ENCODE results near the gene KDM4B. TPM values are rescaled to one million over a fixed set of nuclear protein-coding genes. Genes with fewer than 3 reads are reported as not detected.

The KDM4B gene
- total and polyA plus RNA-seq, 4 donors, result 17.1 to 49.5 (median 24.7) TPM

DNA sequence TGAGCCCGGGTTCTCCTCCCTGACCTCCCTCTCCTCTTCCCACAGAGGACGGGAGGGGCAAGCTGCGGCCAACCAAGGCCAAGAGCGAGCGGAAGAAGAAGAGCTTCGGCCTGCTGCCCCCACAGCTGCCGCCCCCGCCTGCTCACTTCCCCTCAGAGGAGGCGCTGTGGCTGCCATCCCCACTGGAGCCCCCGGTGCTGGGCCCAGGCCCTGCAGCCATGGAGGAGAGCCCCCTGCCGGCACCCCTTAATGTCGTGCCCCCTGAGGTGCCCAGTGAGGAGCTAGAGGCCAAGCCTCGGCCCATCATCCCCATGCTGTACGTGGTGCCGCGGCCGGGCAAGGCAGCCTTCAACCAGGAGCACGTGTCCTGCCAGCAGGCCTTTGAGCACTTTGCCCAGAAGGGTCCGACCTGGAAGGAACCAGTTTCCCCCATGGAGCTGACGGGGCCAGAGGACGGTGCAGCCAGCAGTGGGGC is 162.2 kb downstream of the KDM4B start:
- TF ChIP-seq, protein P1, sequence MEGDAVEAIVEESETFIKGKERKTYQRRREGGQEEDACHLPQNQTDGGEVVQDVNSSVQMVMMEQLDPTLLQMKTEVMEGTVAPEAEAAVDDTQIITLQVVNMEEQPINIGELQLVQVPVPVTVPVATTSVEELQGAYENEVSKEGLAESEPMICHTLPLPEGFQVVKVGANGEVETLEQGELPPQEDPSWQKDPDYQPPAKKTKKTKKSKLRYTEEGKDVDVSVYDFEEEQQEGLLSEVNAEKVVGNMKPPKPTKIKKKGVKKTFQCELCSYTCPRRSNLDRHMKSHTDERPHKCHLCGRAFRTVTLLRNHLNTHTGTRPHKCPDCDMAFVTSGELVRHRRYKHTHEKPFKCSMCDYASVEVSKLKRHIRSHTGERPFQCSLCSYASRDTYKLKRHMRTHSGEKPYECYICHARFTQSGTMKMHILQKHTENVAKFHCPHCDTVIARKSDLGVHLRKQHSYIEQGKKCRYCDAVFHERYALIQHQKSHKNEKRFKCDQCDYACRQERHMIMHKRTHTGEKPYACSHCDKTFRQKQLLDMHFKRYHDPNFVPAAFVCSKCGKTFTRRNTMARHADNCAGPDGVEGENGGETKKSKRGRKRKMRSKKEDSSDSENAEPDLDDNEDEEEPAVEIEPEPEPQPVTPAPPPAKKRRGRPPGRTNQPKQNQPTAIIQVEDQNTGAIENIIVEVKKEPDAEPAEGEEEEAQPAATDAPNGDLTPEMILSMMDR (IDR thresholded peaks at IDR 0.05; ENCODE audit: control extremely low read depth, extremely low read depth), result no peak
- Histone ChIP-seq H3K4me3 (no peak overlapping the region), H3K9me3 (ENCODE audit: control insufficient read depth in 4 of 4, insufficient read depth in 3 of 4, low read length in 3 of 4) (no peaks in the 10 kb centered on the region), H3K4me1 (ENCODE audit: control insufficient read depth in 5 of 5, insufficient read depth in 5 of 5, low read length in 5 of 5) (peaks cover 3 to 25% (median 16%) of the 10 kb centered on the region in 5 donors), H3K36me3 (ENCODE audit: control insufficient read depth in 4 of 4, insufficient read depth in 4 of 4, low read length in 4 of 4) (peaks cover 0 to 52% (median 10%) of the 10 kb centered on the region in 4 donors), H3K27ac (ENCODE audit: low read depth in 1 of 2, low read length in 1 of 2) (no peak overlapping the region), H3K27me3 (ENCODE audit: control insufficient read depth in 3 of 3, insufficient read depth in 3 of 3, low read length in 2 of 3) (no peaks in the 10 kb centered on the region), H3K9ac (ENCODE audit: insufficient read depth in 1 of 2, low read length in 2 of 2) (no peak overlapping the region)
- peak in 1 of 3 donors; percentile 37 for DNase-seq
- ATAC-seq (ENCODE audit: insufficient read depth, low FRiP score), result no peak
- WGBS, 2 donors, result 46 to 73% methylated on average over 19 to 21 of the region's 21 CpGs

DNA sequence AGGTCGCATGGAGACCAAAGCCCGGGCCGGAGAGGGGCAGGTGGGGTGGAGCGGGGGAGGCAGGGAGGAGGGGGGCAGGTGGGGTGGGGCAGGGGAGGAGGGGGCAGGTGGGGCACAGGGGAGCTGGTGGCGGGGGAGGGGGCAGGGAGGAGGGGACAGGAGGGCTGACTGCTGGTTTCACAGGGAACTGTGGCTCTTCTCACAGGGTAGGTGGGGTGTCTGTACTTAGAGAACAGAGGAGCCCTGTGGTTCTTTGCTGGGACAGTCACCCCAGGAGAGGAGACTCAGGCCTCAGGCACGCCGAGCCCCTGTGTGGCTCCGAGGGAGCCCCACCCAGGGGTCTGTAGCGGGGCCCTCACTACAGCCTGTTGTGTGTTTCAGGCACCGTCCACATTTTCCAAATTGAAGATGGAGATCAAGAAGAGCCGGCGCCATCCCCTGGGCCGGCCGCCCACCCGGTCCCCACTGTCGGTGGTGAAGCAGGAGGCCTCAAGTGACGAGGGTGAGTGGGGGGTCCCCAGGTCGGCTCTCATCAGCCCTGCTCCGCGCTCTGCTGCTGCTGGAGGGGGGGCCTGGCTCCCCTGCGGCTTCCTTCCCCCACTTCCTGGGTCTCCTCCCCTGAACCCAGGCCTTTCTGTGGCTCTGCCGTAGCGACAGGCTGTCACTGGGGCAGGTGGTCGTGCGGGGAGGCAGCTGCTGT is 162.7 kb downstream of the KDM4B start:
- Histone ChIP-seq H3K4me1 (ENCODE audit: control insufficient read depth in 5 of 5, insufficient read depth in 5 of 5, low read length in 5 of 5) (peaks cover 3 to 23% (median 16%) of the 10 kb centered on the region in 5 donors), H3K27ac (ENCODE audit: low read depth in 1 of 2, low read length in 1 of 2) (no peak overlapping the region), H3K9ac (ENCODE audit: insufficient read depth in 1 of 2, low read length in 2 of 2) (no peak overlapping the region), H3K36me3 (ENCODE audit: control insufficient read depth in 4 of 4, insufficient read depth in 4 of 4, low read length in 4 of 4) (peaks cover 0 to 58% (median 10%) of the 10 kb centered on the region in 4 donors), H3K9me3 (ENCODE audit: control insufficient read depth in 4 of 4, insufficient read depth in 3 of 4, low read length in 3 of 4) (no peaks in the 10 kb centered on the region), H3K27me3 (ENCODE audit: control insufficient read depth in 3 of 3, insufficient read depth in 3 of 3, low read length in 2 of 3) (no peaks in the 10 kb centered on the region), H3K4me3 (no peak overlapping the region)
- peak in 2 of 3 donors; percentile 12 to 46 for DNase-seq
- 78 to 79% methylated on average over 25 of the region's 25 CpGs for WGBS, 2 donors
- ATAC-seq (ENCODE audit: insufficient read depth, low FRiP score), result no peak
- TF ChIP-seq, protein P1 (IDR thresholded peaks at IDR 0.05; ENCODE audit: control extremely low read depth, extremely low read depth), result no peak

DNA sequence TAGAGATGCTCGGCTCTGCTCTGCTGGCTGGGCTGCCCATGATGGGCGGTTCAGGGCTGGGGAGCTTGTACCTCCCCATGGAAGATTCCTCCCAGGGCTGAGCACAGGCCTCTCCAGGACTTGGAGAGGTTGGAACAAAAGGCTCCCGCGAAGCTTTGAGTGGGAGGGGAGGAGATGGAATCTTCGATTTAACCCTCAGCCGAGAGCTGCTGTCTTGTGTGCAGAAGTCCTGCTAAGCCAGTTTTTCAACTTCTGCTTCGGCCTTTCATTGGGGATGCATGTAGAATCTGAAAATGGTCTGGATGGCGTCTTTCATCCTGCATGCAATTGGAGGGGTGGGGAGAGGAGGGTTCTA is 163.3 kb downstream of the KDM4B start:
- Histone ChIP-seq H3K27me3 (ENCODE audit: control insufficient read depth in 3 of 3, insufficient read depth in 3 of 3, low read length in 2 of 3) (no peaks in the 10 kb centered on the region), H3K9ac (ENCODE audit: insufficient read depth in 1 of 2, low read length in 2 of 2) (no peak overlapping the region), H3K4me1 (ENCODE audit: control insufficient read depth in 5 of 5, insufficient read depth in 5 of 5, low read length in 5 of 5) (peaks cover 3 to 23% (median 12%) of the 10 kb centered on the region in 5 donors), H3K4me3 (no peak overlapping the region), H3K27ac (ENCODE audit: low read depth in 1 of 2, low read length in 1 of 2) (no peak overlapping the region), H3K9me3 (ENCODE audit: control insufficient read depth in 4 of 4, insufficient read depth in 3 of 4, low read length in 3 of 4) (no peaks in the 10 kb centered on the region), H3K36me3 (ENCODE audit: control insufficient read depth in 4 of 4, insufficient read depth in 4 of 4, low read length in 4 of 4) (peaks cover 0 to 63% (median 12%) of the 10 kb centered on the region in 4 donors)
- TF ChIP-seq, protein P1 (IDR thresholded peaks at IDR 0.05; ENCODE audit: control extremely low read depth, extremely low read depth), result no peak
- no peak for ATAC-seq (ENCODE audit: insufficient read depth, low FRiP score)
- WGBS, 2 donors, result 76 to 82% methylated on average over 8 of the region's 8 CpGs
- peak; percentile 64 to 84 (median 64) for DNase-seq
